ENCODE measurements around the gene HDAC1.

DNA sequence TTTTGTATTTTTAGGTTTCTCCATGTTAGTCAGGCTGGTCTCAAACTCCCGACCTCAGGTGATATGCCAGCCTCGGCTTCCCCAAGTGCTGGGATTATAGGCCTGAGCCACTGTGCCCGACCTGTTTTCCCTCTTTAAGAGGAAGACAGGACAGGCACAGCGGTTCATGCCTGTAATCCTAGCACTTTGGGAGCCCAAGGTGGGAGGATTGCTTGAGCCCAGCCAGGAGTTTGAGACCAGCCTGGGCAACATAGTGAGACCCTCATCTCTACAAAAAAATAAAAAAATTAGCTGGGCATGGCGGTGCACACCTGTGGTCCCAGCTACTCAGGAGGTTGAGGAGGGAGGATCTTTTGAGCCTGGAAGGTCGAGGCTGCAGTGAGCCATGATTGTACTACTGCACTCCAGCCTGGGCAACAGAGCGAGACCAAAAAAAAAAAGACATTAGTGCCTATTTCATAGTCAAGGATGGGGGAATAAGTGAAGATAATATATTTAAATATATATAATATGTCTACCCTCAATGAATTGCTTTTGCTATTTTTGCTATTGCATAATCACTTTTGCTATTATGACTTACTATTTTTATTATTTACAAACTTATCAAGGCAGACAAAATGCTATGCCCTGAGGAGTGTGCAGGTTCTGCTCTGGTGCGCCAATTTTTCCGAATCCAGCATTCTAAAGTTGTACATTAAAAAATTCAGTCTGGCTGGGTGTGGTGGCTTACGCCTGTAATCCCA is 26.4 kb downstream of the HDAC1 start:
- TF ChIP-seq POLR2A (IDR thresholded peaks at IDR 0.05) (no peak), CTCF (IDR thresholded peaks at IDR 0.05) (no peak)

All from heart left ventricle (tissue), 13 donors.